Activated naive CD8-positive, alpha-beta T cell treated with anti-CD3 and anti-CD28 coated beads, Interleukin-2, amount 10 ng/mL, durations not matched to agents 7 days and 5 days (primary cell): Measurements from ENCODE around the gene ZNF423. TPM values are rescaled to one million over a fixed set of nuclear protein-coding genes. Genes with fewer than 3 reads are reported as not detected.

Experiments used
- ATAC-seq: fragments of 150-1000 bp; cut with Tn5 transposase; one replicate; pipeline ENCODE4 v1.10.0; 2021; ENCODE audit warnings: low read depth, moderate library complexity
- POLR2A ChIA-PET: fragments of 350-600 bp; sonication (Branson Sonifier 250); formaldehyde crosslinking; loops from one replicate; lab custom pipeline; 2021; ENCODE audit warnings: antibody characterized with exemption; lab: Charles Lee
- DNase-seq: peaks from one replicate; pipeline ENCODE4 v3.0.0; 2021
- H3K27ac Mint-ChIP-seq: one replicate; pipeline ENCODE4 v1.8.0; 2022; ENCODE audit warnings: mild to moderate bottlenecking, mixed read lengths
- H3K27me3 Mint-ChIP-seq: one replicate; pipeline ENCODE4 v1.8.0; 2022; ENCODE audit warnings: mild to moderate bottlenecking, moderate library complexity, mixed read lengths
- H3K36me3 Mint-ChIP-seq: one replicate; pipeline ENCODE4 v1.8.0; 2021; ENCODE audit warnings: mild to moderate bottlenecking, mixed read lengths
- H3K4me1 Mint-ChIP-seq: one replicate; pipeline ENCODE4 v1.8.0; 2021; ENCODE audit warnings: mixed read lengths
- H3K4me3 Mint-ChIP-seq: one replicate; pipeline ENCODE4 v1.8.0; 2022; ENCODE audit warnings: mild to moderate bottlenecking, moderate library complexity, mixed read lengths
- H3K9me3 Mint-ChIP-seq: one replicate; pipeline ENCODE4 v1.8.0; 2021; ENCODE audit warnings: mixed read lengths
- total RNA-seq, 2 experiments: library from RNA; stranded (reverse); gene quantifications; one replicate each; pipeline ENCODE4 v1.2.3, GENCODE V29; 2021

Gene ZNF423
- total RNA-seq, 2 experiments from 2014 or later = 0.06 TPM; not detected in 1

DNA sequence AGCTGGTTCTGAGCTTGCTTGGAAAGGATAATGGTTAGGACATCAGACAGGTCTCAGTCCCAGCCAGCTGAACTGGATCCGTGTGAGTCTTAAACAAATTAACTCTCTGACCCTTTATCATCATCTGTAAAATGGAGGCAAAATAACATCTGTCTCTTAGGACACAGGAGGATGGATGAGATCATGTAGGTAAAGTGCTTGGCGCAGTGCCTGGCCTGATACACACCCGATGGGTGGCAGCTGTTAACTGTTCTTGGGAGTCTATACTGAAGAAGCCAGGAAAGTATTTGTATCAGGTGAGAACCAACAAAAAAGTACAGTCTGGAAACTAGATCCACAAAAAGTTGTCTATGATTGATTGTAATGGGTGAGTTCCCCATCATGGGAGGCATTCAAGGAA, 293.7 kb downstream of the ZNF423 start:
- no peaks in the 10 kb centered on the region for H3K36me3 Mint-ChIP-seq
- POLR2A ChIA-PET = no interaction called here
- no peaks in the 10 kb centered on the region for H3K9me3 Mint-ChIP-seq
- H3K27me3 Mint-ChIP-seq = no peaks in the 10 kb centered on the region
- no peaks in the 10 kb centered on the region for H3K4me1 Mint-ChIP-seq
- ATAC-seq (no peak), DNase-seq (no peak)
- H3K27ac Mint-ChIP-seq = no peak overlapping the region
- no peak overlapping the region for H3K4me3 Mint-ChIP-seq

DNA sequence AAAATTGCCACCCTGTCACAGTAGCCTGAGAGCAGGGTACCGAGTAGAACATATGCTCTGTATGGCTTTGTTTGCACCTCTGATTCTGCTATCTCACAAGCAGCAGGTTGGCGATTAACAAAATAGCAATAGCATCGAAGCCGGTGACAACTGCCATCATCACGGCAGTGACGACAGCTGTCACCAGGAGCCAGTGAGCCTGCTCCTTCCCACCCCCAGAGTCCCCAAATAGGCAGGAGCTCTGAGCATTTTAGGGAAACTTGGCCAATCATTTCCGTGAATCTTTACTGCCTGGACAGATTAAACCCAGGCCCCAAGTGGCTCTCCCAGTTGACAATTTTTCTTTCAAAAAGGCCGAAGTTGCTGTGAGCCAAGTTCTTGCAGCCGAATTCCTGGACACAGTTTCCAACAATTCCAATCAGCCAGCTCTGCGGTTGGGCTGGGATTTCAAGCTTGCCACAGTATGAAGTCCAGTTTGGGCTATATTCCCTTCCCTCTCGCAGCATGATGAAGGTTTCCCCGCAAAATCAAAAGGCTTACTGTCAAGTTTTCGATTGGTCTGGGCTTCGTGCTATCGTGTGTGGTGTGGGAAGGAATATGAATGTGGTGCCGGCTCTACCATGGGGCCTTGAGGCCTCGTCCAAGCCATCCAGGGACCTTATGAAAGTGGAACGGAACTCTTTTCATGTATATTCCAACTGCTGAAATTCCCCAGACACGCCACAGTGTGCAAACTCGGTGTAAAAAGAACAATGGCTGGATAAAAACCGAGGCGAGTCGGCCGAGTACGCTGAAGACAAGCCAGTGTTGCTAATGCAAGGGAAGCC, 295.7 kb downstream of the ZNF423 start:
- H3K27ac Mint-ChIP-seq = no peak overlapping the region
- ATAC-seq (no peak), DNase-seq (no peak)
- H3K27me3 Mint-ChIP-seq = no peaks in the 10 kb centered on the region
- H3K9me3 Mint-ChIP-seq = no peaks in the 10 kb centered on the region
- H3K4me1 Mint-ChIP-seq = no peaks in the 10 kb centered on the region
- H3K4me3 Mint-ChIP-seq = no peak overlapping the region
- no peaks in the 10 kb centered on the region for H3K36me3 Mint-ChIP-seq
- POLR2A ChIA-PET = no interaction called here

DNA sequence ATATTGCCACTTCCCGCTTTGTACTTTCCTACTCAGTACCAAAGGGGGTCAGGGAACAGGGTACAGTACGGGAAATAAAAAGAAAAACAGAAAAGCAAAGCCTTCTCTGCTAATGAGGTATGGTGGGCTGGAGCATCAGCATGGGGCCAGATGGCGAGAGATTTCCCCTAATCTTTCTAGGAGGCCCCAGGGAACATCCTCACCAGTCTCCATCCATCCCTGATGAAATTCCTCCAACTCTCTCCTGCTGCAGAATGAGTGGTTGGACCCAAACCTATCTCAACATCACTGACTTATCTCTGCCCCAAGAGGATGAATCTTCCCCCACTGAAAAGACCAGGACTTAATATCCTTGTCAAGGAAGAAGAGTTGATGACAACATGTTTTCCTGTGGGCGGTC, 296.7 kb downstream of the ZNF423 start:
- Mint-ChIP-seq H3K9me3 (no peaks in the 10 kb centered on the region), H3K36me3 (no peaks in the 10 kb centered on the region), H3K27ac (no peak overlapping the region), H3K4me3 (no peak overlapping the region), H3K4me1 (no peaks in the 10 kb centered on the region), H3K27me3 (peaks cover 3% of the 10 kb centered on the region)
- no peak for ATAC-seq
- DNase-seq = no peak
- POLR2A ChIA-PET = no interaction called here

DNA sequence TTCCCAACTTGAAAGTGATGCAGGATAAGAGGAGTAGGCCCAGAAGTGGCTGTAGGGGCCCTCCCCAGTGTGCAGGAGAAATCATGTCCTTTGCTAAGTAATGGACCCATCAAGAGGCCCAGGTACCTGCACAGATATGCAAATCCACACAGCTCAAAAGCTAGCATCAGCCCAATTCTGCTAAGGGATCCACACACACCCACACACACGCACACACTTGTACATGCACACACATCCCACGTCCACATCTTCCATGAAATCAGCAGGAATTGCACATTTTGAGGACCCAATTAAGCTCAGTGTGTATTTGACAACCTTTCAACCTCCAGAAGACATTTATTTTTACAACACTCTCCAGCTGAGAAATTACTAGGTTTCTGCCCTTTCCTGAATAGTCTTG, 297.5 kb downstream of the ZNF423 start:
- H3K4me3 Mint-ChIP-seq = no peak overlapping the region
- H3K4me1 Mint-ChIP-seq = no peaks in the 10 kb centered on the region
- H3K9me3 Mint-ChIP-seq = no peaks in the 10 kb centered on the region
- no peak overlapping the region for H3K27ac Mint-ChIP-seq
- no peak for DNase-seq
- H3K36me3 Mint-ChIP-seq = no peaks in the 10 kb centered on the region
- no peak for ATAC-seq
- POLR2A ChIA-PET = no interaction called here
- H3K27me3 Mint-ChIP-seq = peaks cover 3% of the 10 kb centered on the region

DNA sequence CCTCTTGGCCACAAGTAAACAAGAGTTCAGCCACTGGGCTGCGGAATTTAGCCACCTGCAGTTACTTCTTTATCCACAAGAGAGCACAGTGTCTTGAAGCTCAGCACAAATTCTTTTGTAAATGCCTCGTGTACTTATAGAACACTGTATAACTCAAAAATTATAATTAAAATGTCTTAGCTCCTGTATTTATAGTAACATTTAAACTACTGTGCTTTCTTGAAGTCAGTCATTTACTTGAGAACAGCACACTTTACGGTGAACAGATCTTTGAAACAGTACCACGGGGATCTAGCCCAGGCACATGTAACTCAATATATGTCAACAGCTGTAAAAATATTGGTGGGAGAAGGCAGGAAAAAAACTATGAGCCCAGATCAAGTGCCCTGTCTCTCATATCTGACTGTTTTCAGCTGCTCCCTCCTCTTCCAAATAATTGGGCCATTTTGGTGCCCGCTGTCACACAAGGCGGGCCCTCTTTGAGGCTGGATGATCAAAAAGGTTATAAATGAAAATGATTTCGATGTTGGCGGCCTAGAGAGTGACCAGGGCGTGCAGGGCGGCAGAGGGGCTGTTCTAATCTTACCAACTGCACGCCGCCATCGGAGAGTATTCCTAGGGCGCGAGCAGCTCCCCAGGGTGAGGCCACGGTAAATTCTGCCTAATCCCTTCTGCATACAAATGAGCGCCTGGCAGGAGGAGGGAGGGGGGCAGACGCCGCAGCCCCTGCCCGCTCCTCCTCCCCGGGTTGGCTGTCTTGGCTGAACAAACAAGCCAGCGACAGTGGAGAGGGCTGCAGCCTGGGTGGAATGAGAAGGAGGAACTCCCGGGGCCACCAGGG, 299.1 kb downstream of the ZNF423 start:
- Mint-ChIP-seq H3K36me3 (no peaks in the 10 kb centered on the region), H3K27me3 (peaks cover 3% of the 10 kb centered on the region), H3K4me1 (no peaks in the 10 kb centered on the region), H3K4me3 (no peak overlapping the region), H3K9me3 (no peaks in the 10 kb centered on the region), H3K27ac (no peak overlapping the region)
- ATAC-seq (no peak), DNase-seq (no peak)
- POLR2A ChIA-PET = no interaction called here

- POLR2A ChIA-PET = no interaction called here
- Mint-ChIP-seq H3K4me3 (no peak overlapping the region), H3K36me3 (no peaks in the 10 kb centered on the region), H3K9me3 (no peaks in the 10 kb centered on the region), H3K27me3 (peaks cover 3% of the 10 kb centered on the region), H3K4me1 (no peaks in the 10 kb centered on the region), H3K27ac (no peak overlapping the region)
- DNase-seq = no peak
- ATAC-seq = no peak
Measured at GRCh38 chr16:49556249-49556605, 299.7 kb downstream of the ZNF423 start.

GRCh38 chr16:49554681-49555080, 301.2 kb downstream of the ZNF423 start:
- Mint-ChIP-seq H3K36me3 (no peaks in the 10 kb centered on the region), H3K4me3 (no peak overlapping the region), H3K9me3 (no peaks in the 10 kb centered on the region)

DNA sequence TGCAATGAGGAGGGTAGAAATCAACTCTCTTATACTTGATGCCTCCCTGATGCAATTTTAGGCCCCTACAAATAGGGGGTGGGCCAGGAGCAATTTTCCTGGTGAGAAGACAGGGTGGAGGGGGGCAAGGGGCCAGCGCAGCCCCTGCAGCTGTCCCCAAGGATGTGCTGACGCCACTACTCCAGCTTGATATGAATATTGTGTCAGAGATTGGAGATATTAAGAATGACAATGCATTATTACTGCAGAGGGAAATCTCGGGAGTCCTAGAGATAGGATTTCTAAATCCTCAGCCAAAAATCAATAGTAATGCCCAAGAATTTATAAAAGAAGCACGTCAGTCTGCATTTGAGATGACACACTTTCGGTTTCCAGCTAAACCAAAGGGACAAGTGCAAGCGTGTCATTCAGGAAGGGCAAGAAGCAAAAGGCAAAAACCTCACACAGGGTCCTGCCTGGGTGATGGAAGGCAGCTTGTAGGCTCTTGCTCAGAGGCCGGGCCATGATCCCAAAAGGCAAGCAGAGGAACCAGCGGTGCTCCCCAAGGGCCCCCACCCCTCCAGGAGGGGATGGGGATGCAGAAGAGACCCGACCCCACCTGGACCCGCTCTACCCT, 303.5 kb downstream of the ZNF423 start:
- H3K27me3 Mint-ChIP-seq = peaks cover 3% of the 10 kb centered on the region
- no peak for DNase-seq
- H3K4me1 Mint-ChIP-seq = no peaks in the 10 kb centered on the region
- H3K4me3 Mint-ChIP-seq = no peak overlapping the region
- no peaks in the 10 kb centered on the region for H3K9me3 Mint-ChIP-seq
- ATAC-seq = no peak
- POLR2A ChIA-PET = no interaction called here
- H3K36me3 Mint-ChIP-seq = no peaks in the 10 kb centered on the region
- no peak overlapping the region for H3K27ac Mint-ChIP-seq

More at GRCh38 chr16:49554681-49555080, 301.2 kb downstream of the ZNF423 start:
- DNase-seq (no peak), ATAC-seq (no peak)
- H3K27ac Mint-ChIP-seq = no peak overlapping the region
- peaks cover 3% of the 10 kb centered on the region for H3K27me3 Mint-ChIP-seq
- POLR2A ChIA-PET = no interaction called here
- no peaks in the 10 kb centered on the region for H3K4me1 Mint-ChIP-seq

DNA sequence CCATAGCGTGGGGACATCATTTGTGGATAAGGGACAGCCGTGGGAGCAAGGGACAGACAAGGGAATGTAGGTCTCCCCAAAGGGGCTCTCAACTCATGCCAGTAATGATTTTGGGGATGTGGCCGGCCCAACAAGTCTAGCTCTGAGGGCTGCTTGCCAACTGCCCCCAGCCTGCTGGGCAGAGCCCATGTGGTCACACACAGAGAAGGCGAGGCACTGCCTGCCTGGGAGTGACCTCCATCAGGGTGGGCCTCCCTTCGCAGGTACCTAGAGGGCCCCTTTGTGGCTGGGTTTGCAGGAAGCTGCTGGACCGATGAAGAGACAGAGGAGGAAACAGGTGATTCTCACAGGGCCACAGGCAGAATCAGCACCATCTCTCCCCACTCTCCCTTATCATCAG, 305.2 kb downstream of the ZNF423 start:
- Mint-ChIP-seq H3K4me1 (no peaks in the 10 kb centered on the region), H3K27ac (no peak overlapping the region), H3K4me3 (no peak overlapping the region), H3K36me3 (no peaks in the 10 kb centered on the region), H3K9me3 (no peaks in the 10 kb centered on the region), H3K27me3 (peaks cover 3% of the 10 kb centered on the region)
- DNase-seq (no peak), ATAC-seq (no peak)
- POLR2A ChIA-PET = no interaction called here

GRCh38 chr16:49550140-49550539, 305.8 kb downstream of the ZNF423 start:
- Mint-ChIP-seq H3K27me3 (peaks cover 3% of the 10 kb centered on the region), H3K9me3 (no peaks in the 10 kb centered on the region), H3K36me3 (no peaks in the 10 kb centered on the region), H3K27ac (no peak overlapping the region), H3K4me1 (no peaks in the 10 kb centered on the region), H3K4me3 (no peak overlapping the region)
- ATAC-seq (no peak), DNase-seq (no peak)
- POLR2A ChIA-PET = no interaction called here

- no peaks in the 10 kb centered on the region for H3K4me1 Mint-ChIP-seq
- H3K36me3 Mint-ChIP-seq = no peaks in the 10 kb centered on the region
- POLR2A ChIA-PET = no interaction called here
- no peak for DNase-seq
- ATAC-seq = no peak
- H3K27me3 Mint-ChIP-seq = no peaks in the 10 kb centered on the region
- no peak overlapping the region for H3K4me3 Mint-ChIP-seq
- H3K9me3 Mint-ChIP-seq = no peaks in the 10 kb centered on the region
- no peak overlapping the region for H3K27ac Mint-ChIP-seq
Measured at GRCh38 chr16:49548325-49548970, 307.5 kb downstream of the ZNF423 start.

GRCh38 chr16:49547448-49547847, 308.5 kb downstream of the ZNF423 start:
- H3K9me3 Mint-ChIP-seq = no peaks in the 10 kb centered on the region
- DNase-seq (no peak), ATAC-seq (no peak)
- H3K4me1 Mint-ChIP-seq = no peaks in the 10 kb centered on the region
- no peak overlapping the region for H3K27ac Mint-ChIP-seq
- POLR2A ChIA-PET = no interaction called here
- no peaks in the 10 kb centered on the region for H3K36me3 Mint-ChIP-seq
- no peaks in the 10 kb centered on the region for H3K27me3 Mint-ChIP-seq
- H3K4me3 Mint-ChIP-seq = no peak overlapping the region

DNA sequence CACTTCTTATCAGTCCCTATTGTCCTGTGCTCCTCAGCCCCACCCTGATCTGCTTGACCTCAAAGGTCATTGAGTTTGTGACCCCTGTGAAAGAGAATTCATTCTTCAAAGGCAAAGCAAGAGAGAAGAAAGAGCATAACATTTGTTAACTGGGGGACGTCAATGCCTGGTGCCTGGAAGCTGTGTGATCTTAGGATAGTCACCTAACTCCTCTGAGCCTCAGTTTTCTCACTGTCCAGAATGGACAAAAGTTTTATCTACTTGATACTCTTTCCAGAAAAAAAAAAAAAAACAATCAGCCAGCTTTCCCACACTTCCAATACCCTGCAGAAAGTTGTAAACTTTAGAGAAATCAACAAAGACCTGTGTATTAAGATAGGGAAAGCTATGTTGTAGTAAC, 309.2 kb downstream of the ZNF423 start:
- no peaks in the 10 kb centered on the region for H3K36me3 Mint-ChIP-seq
- H3K27me3 Mint-ChIP-seq = no peaks in the 10 kb centered on the region
- H3K4me1 Mint-ChIP-seq = no peaks in the 10 kb centered on the region
- H3K9me3 Mint-ChIP-seq = no peaks in the 10 kb centered on the region
- POLR2A ChIA-PET = no interaction called here
- no peak for ATAC-seq
- no peak for DNase-seq
- no peak overlapping the region for H3K27ac Mint-ChIP-seq
- H3K4me3 Mint-ChIP-seq = no peak overlapping the region
